Calu3 (cell line): Measurements from ENCODE around the gene SAMD4A. TPM values are rescaled to one million over a fixed set of nuclear protein-coding genes. Genes with fewer than 3 reads are reported as not detected.

Experiments used
- BruUV-seq: library from RNA; stranded (reverse); fragments of 400-500 nt; replicated peaks from 2 replicates; lab custom pipeline; 2021; lab: Mats Ljungman, UMichigan
- CTCF ChIA-PET: fragments of 300-600 bp; sonication (Branson Sonifier 250); formaldehyde crosslinking; loops from one replicate; lab custom pipeline; 2022; ENCODE audit warnings: antibody characterized with exemption; lab: Charles Lee
- DNase-seq: peaks from one replicate; pipeline ENCODE4 v3.0.0; 2022
- H3K27ac Mint-ChIP-seq: one replicate; pipeline ENCODE4 v1.8.0; 2022; ENCODE audit warnings: mixed read lengths; ENCODE audit not compliant: unreplicated experiment
- H3K27me3 Mint-ChIP-seq: one replicate; pipeline ENCODE4 v1.8.0; 2022; ENCODE audit warnings: mixed read lengths; ENCODE audit not compliant: unreplicated experiment
- H3K36me3 Mint-ChIP-seq: one replicate; pipeline ENCODE4 v1.8.0; 2022; ENCODE audit warnings: mild to moderate bottlenecking, moderate library complexity, mixed read lengths; ENCODE audit not compliant: insufficient read depth, unreplicated experiment
- H3K4me1 Mint-ChIP-seq: one replicate; pipeline ENCODE4 v1.8.0; 2022; ENCODE audit warnings: mild to moderate bottlenecking, low read depth, mixed read lengths; ENCODE audit not compliant: unreplicated experiment
- H3K4me3 Mint-ChIP-seq: one replicate; pipeline ENCODE4 v1.8.0; 2022; ENCODE audit warnings: mild to moderate bottlenecking, low read depth, moderate library complexity, mixed read lengths; ENCODE audit not compliant: unreplicated experiment
- H3K9me3 Mint-ChIP-seq: one replicate; pipeline ENCODE4 v1.8.0; 2022; ENCODE audit warnings: low read depth, mixed read lengths; ENCODE audit not compliant: unreplicated experiment
- CTCF ChIP-seq: fragments of 200-600 bp; IDR thresholded peaks from one replicate; pipeline ENCODE4 v1.8.0; 2022; ENCODE audit warnings: antibody characterized with exemption; ENCODE audit not compliant: unreplicated experiment
- intact Hi-C: fragments of 100-400 bp; cut with micrococcal nuclease; formaldehyde crosslinking; loops from one replicate; pipeline ENCODE4 v1.10.0; 2022; ENCODE audit not compliant: unreplicated experiment
- total RNA-seq: library from RNA; stranded (reverse); gene quantifications from 2 replicates; pipeline ENCODE4 v1.2.3, GENCODE V29; 2022

The SAMD4A gene
- total RNA-seq, 1 experiment from 2014 or later = 14.4 TPM

- H3K27ac Mint-ChIP-seq = no peak overlapping the region
- no peak for DNase-seq
Observed at GRCh38 chr14:54609576-54609975, 42.6 kb downstream of the SAMD4A start.

GRCh38 chr14:54610051-54610977 lies 43.4 kb downstream of the SAMD4A start:
- H3K27ac Mint-ChIP-seq = no peak overlapping the region
- H3K9me3 Mint-ChIP-seq = no peaks in the 10 kb centered on the region
- no peak for TF ChIP-seq CTCF
- DNase-seq = no peak
- intact Hi-C loops = no loop called here
- CTCF ChIA-PET = no interaction called here
- H3K36me3 Mint-ChIP-seq = no peaks in the 10 kb centered on the region
- no peaks in the 10 kb centered on the region for H3K4me1 Mint-ChIP-seq
- no peak overlapping the region for H3K4me3 Mint-ChIP-seq
- no TSS peak for BruUV-seq
- H3K27me3 Mint-ChIP-seq = no peaks in the 10 kb centered on the region

More at GRCh38 chr14:54609576-54609975, 42.6 kb downstream of the SAMD4A start:
- intact Hi-C loops = no loop called here
- no peaks in the 10 kb centered on the region for H3K36me3 Mint-ChIP-seq
- H3K4me3 Mint-ChIP-seq = no peak overlapping the region
- H3K9me3 Mint-ChIP-seq = no peaks in the 10 kb centered on the region
- H3K27me3 Mint-ChIP-seq = no peaks in the 10 kb centered on the region
- CTCF ChIA-PET = no interaction called here
- no TSS peak for BruUV-seq
- H3K4me1 Mint-ChIP-seq = no peaks in the 10 kb centered on the region
- TF ChIP-seq CTCF = no peak

DNA sequence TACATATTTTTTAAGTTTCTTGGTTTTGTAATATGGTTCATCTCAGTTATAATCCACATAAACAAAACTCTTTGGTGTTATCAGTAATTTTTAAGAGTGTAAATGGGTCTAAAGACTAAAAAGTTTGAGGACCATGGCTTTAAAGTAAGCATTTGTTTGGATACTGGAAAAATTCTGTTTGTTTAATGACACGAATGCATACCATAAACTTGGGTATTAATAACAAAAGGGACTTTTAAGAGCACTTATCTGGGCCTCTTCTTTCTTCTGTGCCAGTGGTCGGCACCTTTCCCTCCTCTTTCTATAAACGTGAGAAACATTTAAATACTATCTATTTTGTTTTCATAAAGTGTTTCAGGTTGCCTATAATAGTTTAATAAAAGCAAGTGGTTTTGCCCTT lies 47.4 kb downstream of the SAMD4A start:
- no peak for DNase-seq
- Mint-ChIP-seq H3K27ac (no peak overlapping the region), H3K4me1 (no peaks in the 10 kb centered on the region), H3K36me3 (no peaks in the 10 kb centered on the region), H3K27me3 (no peaks in the 10 kb centered on the region), H3K4me3 (no peak overlapping the region), H3K9me3 (no peaks in the 10 kb centered on the region)
- no peak for TF ChIP-seq CTCF
- CTCF ChIA-PET = no interaction called here
- intact Hi-C loops = no loop called here
- no TSS peak for BruUV-seq

GRCh38 chr14:54617467-54617866 lies 50.5 kb downstream of the SAMD4A start:
- Mint-ChIP-seq H3K4me1 (no peaks in the 10 kb centered on the region), H3K9me3 (no peaks in the 10 kb centered on the region), H3K27ac (no peak overlapping the region), H3K36me3 (no peaks in the 10 kb centered on the region), H3K4me3 (no peak overlapping the region), H3K27me3 (no peaks in the 10 kb centered on the region)
- no peak for DNase-seq
- no peak for TF ChIP-seq CTCF
- intact Hi-C loops = no loop called here
- no TSS peak for BruUV-seq
- CTCF ChIA-PET = no interaction called here
